Ovary (tissue), 9 donors: ENCODE data around the gene NEUROD6. TPM values are rescaled to one million over a fixed set of nuclear protein-coding genes. Genes with fewer than 3 reads are reported as not detected.

Experiments
- DNase-seq, 5 donors: peaks; one replicate each; pipeline ENCODE4 v3.0.0-alpha.2; 2019 to 2020
- H3K27ac ChIP-seq, 2 donors: fragments of 200-600 bp; one replicate each; pipeline versions ENCODE4 v1.5.1 to v1.8.0; 2019 to 2022
- H3K27me3 ChIP-seq: fragments of 200-600 bp; one replicate; pipeline ENCODE4 v1.8.0; 2022
- H3K36me3 ChIP-seq: fragments of 200-600 bp; sonication (generic); one replicate; pipeline ENCODE4 v1.5.1; 2019
- H3K4me1 ChIP-seq: one replicate; pipeline ENCODE4 v1.8.1; 2013; ENCODE audit warnings: mild to moderate bottlenecking, moderate library complexity; ENCODE audit not compliant: insufficient read depth
- H3K4me3 ChIP-seq: fragments of 200-600 bp; sonication (generic); one replicate; pipeline ENCODE4 v1.5.1; 2017
- H3K9me3 ChIP-seq, 2 donors: fragments of 200-600 bp in 1 of 2; sonication (generic) in 1 of 2; one replicate each; pipeline versions ENCODE4 v1.5.1 to v1.8.1; 2013 to 2019; ENCODE audit warnings: mild to moderate bottlenecking in 1 of 2, moderate library complexity in 1 of 2
- EP300 ChIP-seq: sonication (generic); formaldehyde crosslinking; IDR thresholded peaks from one replicate; pipeline ENCODE4 v1.6.1; 2017; ENCODE audit warnings: antibody characterized with exemption
- POLR2A ChIP-seq: fragments of 450-650 bp; IDR thresholded peaks from one replicate; pipeline ENCODE4 v1.6.1; 2017; ENCODE audit warnings: antibody characterized with exemption, mild to moderate bottlenecking, moderate library complexity
- WGBS, 3 donors: extraction: QIAGEN DNeasy Blood & Tissue Kit in 1 of 3; methylation state at CpG; one replicate each; pipeline versions ENCODE4 v1.1.5 to v1.1.7; 2013 to 2017; 5-methylcytosine and 5-hydroxymethylcytosine counted together
- intact Hi-C, 4 donors: fragments of 100-400 bp; cut with DNase I; formaldehyde crosslinking; loops; one replicate each; pipeline versions ENCODE4 v1.11.0 to v1.15.1; 2022 to 2023
- polyA plus RNA-seq, 2 donors: library from polyadenylated mRNA; stranded (reverse); fragments of 200-250 nt in 1 of 2; fragments of 350-450 nt in 1 of 2; fragmentation: Illumina TruSeq in 1 of 2; extraction: RNeasy Lipid Tissue Mini Kit (QIAGEN cat#74804) in 1 of 2; gene quantifications; one replicate each; pipeline ENCODE4 v1.2.3, GENCODE V29; 2013 to 2014
- total RNA-seq, 7 donors: library from RNA; depleted of rRNA in 2 of 7; stranded (reverse); fragments of >200 nt in 2 of 7; fragmentation: NEBNext Ultra II Directional in 3 of 7; extraction: Animal tissue kit (Norgen Biotek cat#: 25700) in 3 of 7; gene quantifications; one replicate each; pipeline versions ENCODE4 v1.1.0 to v1.2.4, GENCODE V29; 2016 to 2023
- TF ChIP-seq, protein P1 (sequence below), 3 donors: fragments of 450-650 bp in 2 of 3; fragments of 200-600 bp in 1 of 3; IDR thresholded peaks; one replicate each; pipeline versions ENCODE4 v1.5.1 to v1.8.0; 2016 to 2022; ENCODE audit warnings: antibody characterized with exemption in 3 of 3, mild to moderate bottlenecking in 1 of 3
- donor health status: DM: no; HTN: no; CAD: no; lungs with moderate emphysema.
- donor health status: DM: no; HTN: no; CAD: no.
- donor health status: Bipolar disorder and iron deficiency.
- donor health status: DM: yes; HTN: yes; CAD: no.
- donor health status: DM: no; HTN: no; CAD: no.
- donor health status: DM: yes; HTN: yes; CAD: no.

The NEUROD6 gene
- total and polyA plus RNA-seq, 9 donors = not detected

DNA sequence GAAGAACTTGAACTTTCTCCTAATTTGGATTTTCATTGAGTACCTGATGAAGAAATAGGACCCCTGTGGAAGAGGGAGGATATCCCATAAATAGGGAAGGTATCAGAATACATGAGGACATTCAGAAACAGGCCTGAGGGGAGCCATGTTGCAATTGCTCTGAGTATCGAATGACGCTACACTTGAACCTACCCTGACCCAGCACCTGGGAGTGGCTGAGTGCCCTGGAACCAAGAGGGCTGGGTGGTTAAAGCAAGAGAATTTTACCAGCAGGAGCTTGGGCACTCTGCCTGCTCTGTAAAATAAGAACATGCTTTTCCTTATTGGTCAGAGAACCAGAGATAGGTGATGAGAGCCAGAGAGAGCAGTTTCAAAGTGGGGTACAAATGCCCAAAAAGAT lies 7.2 kb downstream of the NEUROD6 start:
- no peak overlapping the region for H3K27ac ChIP-seq
- WGBS, 3 donors = 76 to 88% (median 78%) methylated on average over 2 of the region's 2 CpGs
- intact Hi-C loops = no loop called here
- no peak for DNase-seq
- no peaks in the 10 kb centered on the region for H3K36me3 ChIP-seq
- H3K9me3 ChIP-seq = no peaks in the 10 kb centered on the region
- H3K4me3 ChIP-seq = no peak overlapping the region
- H3K4me1 ChIP-seq = peaks cover 1% of the 10 kb centered on the region
- no peaks in the 10 kb centered on the region for H3K27me3 ChIP-seq
- TF ChIP-seq POLR2A (no peak), EP300 (no peak)
- TF ChIP-seq, protein P1, sequence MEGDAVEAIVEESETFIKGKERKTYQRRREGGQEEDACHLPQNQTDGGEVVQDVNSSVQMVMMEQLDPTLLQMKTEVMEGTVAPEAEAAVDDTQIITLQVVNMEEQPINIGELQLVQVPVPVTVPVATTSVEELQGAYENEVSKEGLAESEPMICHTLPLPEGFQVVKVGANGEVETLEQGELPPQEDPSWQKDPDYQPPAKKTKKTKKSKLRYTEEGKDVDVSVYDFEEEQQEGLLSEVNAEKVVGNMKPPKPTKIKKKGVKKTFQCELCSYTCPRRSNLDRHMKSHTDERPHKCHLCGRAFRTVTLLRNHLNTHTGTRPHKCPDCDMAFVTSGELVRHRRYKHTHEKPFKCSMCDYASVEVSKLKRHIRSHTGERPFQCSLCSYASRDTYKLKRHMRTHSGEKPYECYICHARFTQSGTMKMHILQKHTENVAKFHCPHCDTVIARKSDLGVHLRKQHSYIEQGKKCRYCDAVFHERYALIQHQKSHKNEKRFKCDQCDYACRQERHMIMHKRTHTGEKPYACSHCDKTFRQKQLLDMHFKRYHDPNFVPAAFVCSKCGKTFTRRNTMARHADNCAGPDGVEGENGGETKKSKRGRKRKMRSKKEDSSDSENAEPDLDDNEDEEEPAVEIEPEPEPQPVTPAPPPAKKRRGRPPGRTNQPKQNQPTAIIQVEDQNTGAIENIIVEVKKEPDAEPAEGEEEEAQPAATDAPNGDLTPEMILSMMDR (IDR thresholded peaks at IDR 0.05) = no peak

DNA sequence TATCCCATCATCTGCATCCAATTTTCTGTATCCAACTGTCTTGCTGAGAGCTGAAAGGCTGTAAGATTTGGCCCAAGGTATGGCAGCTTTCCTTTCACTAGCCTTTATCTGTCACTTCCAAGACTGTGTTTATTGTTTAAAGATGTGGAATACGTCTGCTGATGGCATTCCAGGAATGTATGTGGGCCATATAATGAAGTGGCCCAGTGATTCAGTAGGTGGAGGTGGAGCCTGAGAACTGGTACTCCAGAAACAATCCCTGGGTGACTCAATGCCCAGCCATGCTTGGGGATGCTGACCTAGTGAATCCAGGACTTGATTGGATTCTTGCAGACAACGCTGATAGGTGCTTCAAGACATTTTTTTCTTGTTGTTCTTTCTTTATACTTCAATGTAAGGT lies 13.5 kb downstream of the NEUROD6 start:
- 40 to 44% (median 43%) methylated on average over 2 of the region's 2 CpGs for WGBS, 3 donors

DNA sequence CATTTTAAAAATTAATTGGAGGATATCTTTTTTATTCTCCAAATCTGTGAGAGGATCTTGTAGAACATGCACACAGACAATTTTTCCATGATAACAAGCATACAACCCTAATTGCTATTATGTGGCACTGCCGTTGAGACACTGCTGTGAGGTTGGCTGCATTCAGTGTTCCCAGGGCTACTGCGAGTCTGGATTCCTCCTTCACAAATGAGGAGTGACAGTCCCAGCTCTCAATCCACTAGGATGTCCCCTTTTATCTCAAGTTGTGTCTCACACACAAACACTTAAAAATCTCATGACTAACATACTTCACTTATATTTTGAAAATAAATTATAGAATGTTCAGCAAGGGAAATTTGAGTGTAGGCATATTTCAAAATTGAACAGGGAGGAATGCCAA lies 14.1 kb downstream of the NEUROD6 start:
- no peaks in the 10 kb centered on the region for H3K36me3 ChIP-seq
- intact Hi-C loops = no loop called here
- WGBS, 3 donors = 56 to 71% (median 60%) methylated on average over 2 of the region's 2 CpGs
- TF ChIP-seq, protein P1 (IDR thresholded peaks at IDR 0.05) = no peak
- TF ChIP-seq POLR2A = no peak
- TF ChIP-seq EP300 = no peak
- no peaks in the 10 kb centered on the region for H3K9me3 ChIP-seq
- no peak for DNase-seq
- no peaks in the 10 kb centered on the region for H3K4me1 ChIP-seq
- no peak overlapping the region for H3K27ac ChIP-seq
- no peak overlapping the region for H3K4me3 ChIP-seq
- H3K27me3 ChIP-seq = no peaks in the 10 kb centered on the region

More for the DNA sequence above, 13.5 kb downstream of the NEUROD6 start:
- Histone ChIP-seq H3K27ac (no peak overlapping the region), H3K27me3 (no peaks in the 10 kb centered on the region), H3K36me3 (no peaks in the 10 kb centered on the region), H3K9me3 (no peaks in the 10 kb centered on the region), H3K4me3 (no peak overlapping the region), H3K4me1 (no peaks in the 10 kb centered on the region)
- no peak for DNase-seq
- no peak for TF ChIP-seq POLR2A
- TF ChIP-seq, protein P1 (IDR thresholded peaks at IDR 0.05) = no peak
- intact Hi-C loops = no loop called here

DNA sequence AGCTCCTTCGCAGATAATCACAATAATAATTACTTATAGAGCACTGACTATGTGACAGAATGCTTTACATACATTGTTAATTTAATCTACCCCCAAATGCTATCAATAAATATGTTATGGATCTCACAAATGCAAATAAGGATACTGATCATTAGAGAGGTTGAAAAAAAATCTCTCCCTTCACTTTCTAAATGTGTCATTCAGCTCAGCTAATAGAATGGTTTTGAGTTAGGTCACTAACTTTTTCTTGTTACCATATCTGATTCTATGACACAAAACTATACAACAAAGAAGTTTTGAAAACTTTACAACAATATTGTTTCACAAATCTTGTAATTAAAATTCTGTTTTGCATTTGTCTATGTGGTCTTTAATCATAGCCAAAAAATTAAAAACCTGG lies 17.4 kb downstream of the NEUROD6 start:
- Histone ChIP-seq H3K4me3 (no peak overlapping the region), H3K4me1 (no peaks in the 10 kb centered on the region), H3K27me3 (no peaks in the 10 kb centered on the region), H3K27ac (no peak overlapping the region), H3K9me3 (no peaks in the 10 kb centered on the region), H3K36me3 (no peaks in the 10 kb centered on the region)
- TF ChIP-seq EP300 = no peak
- no peak for TF ChIP-seq POLR2A
- TF ChIP-seq, protein P1 (IDR thresholded peaks at IDR 0.05) = no peak
- no peak for DNase-seq
- intact Hi-C loops = no loop called here
- 61 to 87% (median 85%) methylated on average over 1 of the region's 1 CpG for WGBS, 3 donors

DNA sequence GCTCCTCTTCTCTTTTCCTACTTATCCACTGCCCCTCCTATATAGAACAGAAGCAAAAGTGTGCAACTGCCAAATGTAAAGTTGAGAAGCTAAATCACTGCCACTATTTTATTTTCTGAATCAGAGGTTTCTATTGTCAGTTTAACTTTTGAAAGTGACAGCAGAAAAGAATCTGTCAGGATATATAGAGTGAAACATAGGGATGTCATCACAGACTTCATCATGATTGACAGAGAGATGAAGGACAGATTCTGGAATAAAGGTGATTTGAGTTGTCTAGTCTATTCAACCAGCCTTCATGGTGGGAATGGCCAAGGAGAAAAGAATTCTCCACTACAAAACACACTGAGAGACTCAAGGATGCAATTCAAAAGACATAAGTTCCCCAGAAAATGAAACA lies 19.9 kb downstream of the NEUROD6 start:
- Histone ChIP-seq H3K4me3 (no peak overlapping the region), H3K27ac (no peak overlapping the region), H3K9me3 (no peaks in the 10 kb centered on the region), H3K27me3 (no peaks in the 10 kb centered on the region), H3K36me3 (no peaks in the 10 kb centered on the region), H3K4me1 (no peaks in the 10 kb centered on the region)
- no peak for DNase-seq
- TF ChIP-seq, protein P1 (IDR thresholded peaks at IDR 0.05) = no peak
- TF ChIP-seq POLR2A (no peak), EP300 (no peak)
- intact Hi-C loops = no loop called here
